ENCODE results near the gene ARL13B.

Gene ARL13B

DNA sequence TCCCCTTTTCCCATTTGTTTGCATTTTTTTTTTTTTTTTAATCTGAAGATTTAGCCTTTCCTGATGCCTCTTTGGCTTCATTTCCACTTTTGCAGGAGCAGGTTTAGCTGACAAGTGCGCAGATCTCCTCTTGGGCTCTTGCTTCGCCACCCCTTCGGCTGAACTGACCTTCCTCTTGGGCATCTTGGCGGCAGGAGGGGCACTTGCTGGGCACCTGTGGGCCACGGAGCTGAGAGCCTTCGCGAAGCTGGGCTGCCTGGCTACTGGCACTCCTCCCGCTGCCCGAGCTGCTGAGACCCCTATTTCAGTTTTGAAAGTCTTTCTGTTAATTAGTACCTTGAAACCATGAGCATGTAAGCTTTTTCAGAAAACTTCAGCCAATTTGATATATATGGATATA lies 8.8 kb downstream of the ARL13B start:
- H3K9me3 ChIP-seq, result no peaks in the 10 kb centered on the region
- H3K4me1 ChIP-seq (ENCODE audit: control insufficient read depth in 1 of 2, insufficient read depth in 1 of 2, low read depth in 1 of 2, low read length in 1 of 2), result no peaks in the 10 kb centered on the region
- H3K4me3 ChIP-seq (ENCODE audit: low read depth in 1 of 2, low read length in 1 of 2), result no peak overlapping the region
- TF ChIP-seq, protein P1, sequence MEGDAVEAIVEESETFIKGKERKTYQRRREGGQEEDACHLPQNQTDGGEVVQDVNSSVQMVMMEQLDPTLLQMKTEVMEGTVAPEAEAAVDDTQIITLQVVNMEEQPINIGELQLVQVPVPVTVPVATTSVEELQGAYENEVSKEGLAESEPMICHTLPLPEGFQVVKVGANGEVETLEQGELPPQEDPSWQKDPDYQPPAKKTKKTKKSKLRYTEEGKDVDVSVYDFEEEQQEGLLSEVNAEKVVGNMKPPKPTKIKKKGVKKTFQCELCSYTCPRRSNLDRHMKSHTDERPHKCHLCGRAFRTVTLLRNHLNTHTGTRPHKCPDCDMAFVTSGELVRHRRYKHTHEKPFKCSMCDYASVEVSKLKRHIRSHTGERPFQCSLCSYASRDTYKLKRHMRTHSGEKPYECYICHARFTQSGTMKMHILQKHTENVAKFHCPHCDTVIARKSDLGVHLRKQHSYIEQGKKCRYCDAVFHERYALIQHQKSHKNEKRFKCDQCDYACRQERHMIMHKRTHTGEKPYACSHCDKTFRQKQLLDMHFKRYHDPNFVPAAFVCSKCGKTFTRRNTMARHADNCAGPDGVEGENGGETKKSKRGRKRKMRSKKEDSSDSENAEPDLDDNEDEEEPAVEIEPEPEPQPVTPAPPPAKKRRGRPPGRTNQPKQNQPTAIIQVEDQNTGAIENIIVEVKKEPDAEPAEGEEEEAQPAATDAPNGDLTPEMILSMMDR (IDR thresholded peaks at IDR 0.05), result no peak
- H3K36me3 ChIP-seq, result no peaks in the 10 kb centered on the region
- no peak overlapping the region for H3K27ac ChIP-seq
- H3K27me3 ChIP-seq, result no peaks in the 10 kb centered on the region

DNA sequence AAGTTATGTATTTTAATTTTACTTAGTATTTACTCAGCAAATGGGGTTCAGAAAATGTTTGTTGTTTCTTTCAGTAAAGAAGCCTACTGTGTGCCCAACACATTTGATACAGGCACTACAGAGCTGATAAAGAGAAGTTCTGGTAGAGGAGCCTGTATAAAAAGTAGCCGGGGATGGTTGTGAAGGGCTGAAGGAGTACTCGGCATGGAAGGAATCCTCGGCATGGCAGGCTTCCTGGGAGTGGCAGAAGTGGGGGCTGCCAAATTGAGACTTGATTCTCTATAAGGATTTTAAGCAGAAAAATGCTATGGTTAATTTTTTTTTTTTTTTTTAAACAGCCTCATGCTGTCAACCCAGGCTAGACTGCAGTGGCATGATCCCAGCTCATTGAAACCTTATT lies 9.3 kb downstream of the ARL13B start:
- no peaks in the 10 kb centered on the region for H3K27me3 ChIP-seq
- TF ChIP-seq, protein P1 (IDR thresholded peaks at IDR 0.05), result no peak
- H3K4me1 ChIP-seq (ENCODE audit: control insufficient read depth in 1 of 2, insufficient read depth in 1 of 2, low read depth in 1 of 2, low read length in 1 of 2), result no peaks in the 10 kb centered on the region
- H3K36me3 ChIP-seq, result no peaks in the 10 kb centered on the region
- H3K4me3 ChIP-seq (ENCODE audit: low read depth in 1 of 2, low read length in 1 of 2), result no peak overlapping the region
- H3K27ac ChIP-seq, result no peak overlapping the region
- H3K9me3 ChIP-seq, result no peaks in the 10 kb centered on the region

DNA sequence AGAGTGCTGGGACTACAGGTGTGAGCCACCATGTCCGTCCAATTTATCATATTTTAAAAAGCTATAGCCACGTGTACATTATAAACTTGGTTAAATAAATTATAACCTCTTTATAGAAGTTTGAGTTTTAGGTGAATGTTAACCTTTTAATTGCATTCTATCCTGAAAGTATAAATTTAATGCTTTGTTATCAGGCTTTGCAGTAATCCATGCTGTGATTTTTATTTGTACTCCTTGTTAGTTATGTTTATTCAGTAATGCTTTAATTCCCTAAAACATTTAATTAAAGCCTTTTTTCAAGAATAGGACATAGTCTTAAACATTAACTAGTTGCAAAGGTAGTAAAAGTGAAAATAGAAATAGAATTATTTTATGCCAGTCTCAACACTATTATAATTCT lies 11.7 kb downstream of the ARL13B start:
- H3K36me3 ChIP-seq, result no peaks in the 10 kb centered on the region

DNA sequence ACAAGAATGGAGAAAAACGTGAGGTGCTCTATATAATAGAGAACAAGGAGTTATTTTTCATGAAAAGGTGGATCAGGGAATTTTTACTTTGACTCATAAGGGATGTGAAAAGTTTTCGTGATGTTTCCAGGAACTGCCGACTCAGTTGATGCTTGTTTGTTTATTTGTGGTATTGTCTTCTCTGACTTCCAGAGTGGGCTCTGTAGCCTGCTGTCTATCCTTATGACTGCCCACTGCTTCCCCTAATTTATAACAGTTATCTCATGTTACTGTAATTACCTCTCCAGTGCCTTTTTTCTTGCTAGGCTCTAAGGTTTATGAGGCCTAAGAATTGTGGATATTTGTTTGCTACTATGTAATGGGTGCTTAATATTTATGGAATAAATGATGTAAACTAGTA lies 12.3 kb downstream of the ARL13B start:
- Histone ChIP-seq H3K9me3 (no peaks in the 10 kb centered on the region), H3K36me3 (no peaks in the 10 kb centered on the region), H3K4me1 (ENCODE audit: control insufficient read depth in 1 of 2, insufficient read depth in 1 of 2, low read depth in 1 of 2, low read length in 1 of 2) (no peaks in the 10 kb centered on the region), H3K4me3 (ENCODE audit: low read depth in 1 of 2, low read length in 1 of 2) (no peak overlapping the region), H3K27me3 (no peaks in the 10 kb centered on the region), H3K27ac (no peak overlapping the region)
- TF ChIP-seq, protein P1 (IDR thresholded peaks at IDR 0.05), result no peak

More for the DNA sequence above, 11.7 kb downstream of the ARL13B start:
- no peak overlapping the region for H3K4me3 ChIP-seq (ENCODE audit: low read depth in 1 of 2, low read length in 1 of 2)
- no peaks in the 10 kb centered on the region for H3K27me3 ChIP-seq
- H3K4me1 ChIP-seq (ENCODE audit: control insufficient read depth in 1 of 2, insufficient read depth in 1 of 2, low read depth in 1 of 2, low read length in 1 of 2), result no peaks in the 10 kb centered on the region
- TF ChIP-seq, protein P1 (IDR thresholded peaks at IDR 0.05), result no peak
- H3K27ac ChIP-seq, result no peak overlapping the region
- H3K9me3 ChIP-seq, result no peaks in the 10 kb centered on the region

DNA sequence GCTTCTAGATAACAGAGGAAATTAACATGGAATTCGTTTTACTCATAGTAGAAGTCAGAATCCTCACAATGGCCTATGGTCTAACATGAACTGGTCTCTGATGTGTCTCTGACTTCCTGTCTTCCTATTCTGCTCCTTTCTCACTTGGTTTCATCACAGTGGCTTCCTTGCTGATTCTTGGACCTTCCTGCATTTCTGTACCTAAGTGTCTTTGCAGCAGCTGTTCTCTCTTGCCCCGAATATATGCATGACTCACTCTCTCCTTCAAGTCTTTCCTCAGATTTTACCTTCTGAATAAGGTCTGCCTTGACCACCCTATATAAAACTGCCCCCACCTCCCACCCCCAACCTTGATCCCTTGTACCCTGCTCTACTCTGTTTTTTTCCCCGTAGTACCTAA lies 14.1 kb downstream of the ARL13B start:
- Histone ChIP-seq H3K36me3 (no peaks in the 10 kb centered on the region), H3K27me3 (no peaks in the 10 kb centered on the region), H3K27ac (no peak overlapping the region), H3K9me3 (no peaks in the 10 kb centered on the region), H3K4me3 (ENCODE audit: low read depth in 1 of 2, low read length in 1 of 2) (no peak overlapping the region), H3K4me1 (ENCODE audit: control insufficient read depth in 1 of 2, insufficient read depth in 1 of 2, low read depth in 1 of 2, low read length in 1 of 2) (no peaks in the 10 kb centered on the region)
- TF ChIP-seq, protein P1 (IDR thresholded peaks at IDR 0.05), result no peak

DNA sequence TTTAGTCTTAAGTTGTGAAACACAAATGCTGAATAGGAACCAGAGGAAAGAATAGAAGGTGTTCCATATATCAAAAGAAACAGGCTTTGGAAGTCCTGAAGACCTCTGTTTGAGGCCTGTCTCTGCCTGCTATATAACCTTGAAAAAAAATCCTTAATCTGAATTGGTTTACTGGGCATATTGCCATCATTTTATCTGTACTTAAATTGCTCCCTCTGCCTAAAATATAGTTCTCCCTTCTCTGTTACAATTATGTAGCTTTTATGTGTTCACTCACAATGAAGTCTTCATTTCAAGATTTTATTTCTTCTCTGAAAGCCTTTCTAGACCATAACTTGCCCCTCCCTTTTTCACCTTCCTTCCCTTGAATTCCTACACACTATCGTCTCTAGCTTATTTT lies 21.2 kb downstream of the ARL13B start:
- Histone ChIP-seq H3K36me3 (no peaks in the 10 kb centered on the region), H3K4me3 (ENCODE audit: low read depth in 1 of 2, low read length in 1 of 2) (no peak overlapping the region), H3K27me3 (no peaks in the 10 kb centered on the region), H3K9me3 (no peaks in the 10 kb centered on the region), H3K27ac (no peak overlapping the region), H3K4me1 (ENCODE audit: control insufficient read depth in 1 of 2, insufficient read depth in 1 of 2, low read depth in 1 of 2, low read length in 1 of 2) (peaks cover 0 to 4% of the 10 kb centered on the region in 2 experiments)
- TF ChIP-seq, protein P1 (IDR thresholded peaks at IDR 0.05), result no peak

All from neutrophil (primary cell).